ENCODE results near the gene WIPF2.

The WIPF2 gene

DNA sequence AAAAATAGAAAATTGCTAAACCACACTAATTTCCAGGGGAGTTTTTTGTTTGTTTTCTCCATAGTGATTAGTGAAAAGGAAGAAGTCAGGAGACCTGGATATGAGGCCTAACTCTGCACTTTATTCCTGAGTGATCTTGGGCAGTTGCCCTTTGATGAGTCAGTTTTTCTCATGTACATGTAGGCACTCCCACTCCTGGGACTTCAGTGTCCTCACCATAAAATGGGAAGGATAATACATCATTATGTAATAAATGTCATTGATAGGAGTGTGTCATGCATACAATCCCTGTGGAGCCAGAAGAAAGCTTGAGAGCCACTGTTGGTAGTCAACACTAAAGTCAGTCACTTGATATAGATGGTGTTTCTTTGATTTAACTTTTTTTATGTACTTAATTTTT, 32.5 kb downstream of the WIPF2 start:
- Mint-ChIP-seq H3K9me3 (no peaks in the 10 kb centered on the region), H3K4me3 (no peak overlapping the region), H3K27ac (no peak overlapping the region), H3K4me1 (ENCODE audit: low read depth) (peaks cover 21% of the 10 kb centered on the region), H3K36me3 (ENCODE audit: low read depth) (peaks cover 22% of the 10 kb centered on the region), H3K27me3 (no peaks in the 10 kb centered on the region)
- intact Hi-C loops (cut with micrococcal nuclease), result no loop called here

DNA sequence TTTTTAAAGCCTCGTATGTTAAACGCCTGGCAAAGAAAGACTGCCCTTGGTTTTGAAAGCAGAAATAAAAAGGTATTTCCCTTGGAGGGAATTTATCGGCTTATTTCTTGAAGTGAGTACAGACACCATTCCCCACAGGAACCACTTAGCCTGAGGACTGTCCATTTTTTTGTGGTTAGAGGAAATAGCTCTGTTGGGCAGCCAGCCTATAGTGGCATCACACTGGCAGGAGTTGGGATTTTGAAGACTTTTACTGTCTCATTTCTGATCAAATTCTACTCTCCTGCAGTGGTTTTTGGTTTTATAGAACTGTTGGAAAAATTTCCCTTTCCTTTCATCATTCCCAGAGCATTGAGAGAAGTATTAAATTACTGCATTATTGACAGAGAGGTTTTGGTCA, 34.5 kb downstream of the WIPF2 start:
- Mint-ChIP-seq H3K4me1 (ENCODE audit: low read depth) (peaks cover 12% of the 10 kb centered on the region), H3K27ac (no peak overlapping the region), H3K9me3 (no peaks in the 10 kb centered on the region), H3K4me3 (no peak overlapping the region), H3K36me3 (ENCODE audit: low read depth) (peaks cover 38% of the 10 kb centered on the region), H3K27me3 (no peaks in the 10 kb centered on the region)
- intact Hi-C loops (cut with micrococcal nuclease), result no loop called here

DNA sequence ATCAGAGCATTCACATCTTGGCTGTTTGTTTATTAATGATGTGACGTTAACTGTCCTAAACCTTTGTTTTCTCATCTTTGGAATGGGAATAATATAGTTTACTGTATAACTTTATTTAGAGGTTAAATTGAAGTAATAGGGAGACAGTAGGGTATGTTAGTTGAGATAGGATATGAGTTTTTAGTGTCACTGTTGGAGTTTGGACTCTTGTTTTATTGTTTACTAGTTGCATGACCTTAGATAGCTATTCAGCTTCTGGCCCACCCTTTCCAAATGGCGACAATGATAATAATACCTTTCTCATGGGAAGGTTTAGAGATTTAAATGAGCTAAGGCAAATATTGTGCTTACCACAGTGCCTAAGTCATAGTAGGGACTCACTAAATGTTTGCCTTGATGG, 40.4 kb downstream of the WIPF2 start:
- H3K27ac Mint-ChIP-seq, result no peak overlapping the region

DNA sequence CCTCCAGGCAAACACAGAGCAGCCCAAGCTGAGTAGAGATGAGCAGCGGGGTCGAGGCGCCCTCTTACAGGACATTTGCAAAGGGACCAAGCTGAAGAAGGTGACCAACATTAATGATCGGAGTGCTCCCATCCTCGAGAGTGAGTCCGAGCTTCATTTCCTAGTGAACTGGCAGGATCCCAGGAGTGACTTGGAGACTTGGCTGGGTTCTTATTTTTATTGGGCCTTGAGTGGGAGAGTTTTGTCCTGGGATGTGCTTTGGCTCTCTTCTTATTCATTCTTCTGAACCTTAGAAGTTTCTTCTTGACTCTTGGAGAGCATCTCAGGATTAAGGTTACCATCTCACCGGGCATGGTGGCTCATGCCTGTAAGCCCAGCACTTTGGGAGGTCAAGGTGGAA, 41.4 kb downstream of the WIPF2 start:
- Mint-ChIP-seq H3K9me3 (no peaks in the 10 kb centered on the region), H3K36me3 (ENCODE audit: low read depth) (peaks cover 76% of the 10 kb centered on the region), H3K4me3 (no peak overlapping the region), H3K27ac (no peak overlapping the region), H3K27me3 (no peaks in the 10 kb centered on the region), H3K4me1 (ENCODE audit: low read depth) (peaks cover 5% of the 10 kb centered on the region)
- intact Hi-C loops (cut with micrococcal nuclease), result no loop called here

More for the DNA sequence above, 40.4 kb downstream of the WIPF2 start:
- Mint-ChIP-seq H3K27me3 (no peaks in the 10 kb centered on the region), H3K9me3 (no peaks in the 10 kb centered on the region), H3K36me3 (ENCODE audit: low read depth) (peaks cover 80% of the 10 kb centered on the region), H3K4me3 (no peak overlapping the region), H3K4me1 (ENCODE audit: low read depth) (no peaks in the 10 kb centered on the region)
- intact Hi-C loops (cut with micrococcal nuclease), result no loop called here

DNA sequence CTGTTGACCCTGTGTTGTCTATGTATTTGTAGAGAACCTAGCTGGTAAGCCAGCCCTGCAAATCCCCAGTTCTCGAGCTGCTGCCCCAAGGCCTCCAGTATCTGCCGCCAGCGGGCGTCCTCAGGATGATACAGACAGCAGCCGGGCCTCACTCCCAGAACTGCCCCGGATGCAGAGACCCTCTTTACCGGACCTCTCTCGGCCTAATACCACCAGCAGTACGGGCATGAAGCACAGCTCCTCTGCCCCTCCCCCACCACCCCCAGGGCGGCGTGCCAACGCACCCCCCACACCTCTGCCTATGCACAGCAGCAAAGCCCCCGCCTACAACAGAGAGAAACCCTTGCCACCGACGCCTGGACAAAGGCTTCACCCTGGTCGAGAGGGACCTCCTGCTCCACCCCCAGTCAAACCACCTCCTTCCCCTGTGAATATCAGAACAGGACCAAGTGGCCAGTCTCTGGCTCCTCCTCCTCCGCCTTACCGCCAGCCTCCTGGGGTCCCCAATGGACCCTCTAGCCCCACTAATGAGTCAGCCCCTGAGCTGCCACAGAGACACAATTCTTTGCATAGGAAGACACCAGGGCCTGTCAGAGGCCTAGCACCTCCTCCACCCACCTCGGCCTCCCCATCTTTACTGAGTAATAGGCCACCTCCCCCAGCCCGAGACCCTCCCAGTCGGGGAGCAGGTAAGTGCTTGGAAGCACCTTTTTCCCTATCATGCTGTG, 45.5 kb downstream of the WIPF2 start:
- Mint-ChIP-seq H3K36me3 (ENCODE audit: low read depth) (peaks cover 48% of the 10 kb centered on the region), H3K27ac (no peak overlapping the region), H3K4me3 (no peak overlapping the region), H3K9me3 (no peaks in the 10 kb centered on the region), H3K27me3 (no peaks in the 10 kb centered on the region), H3K4me1 (ENCODE audit: low read depth) (peaks cover 5% of the 10 kb centered on the region)
- intact Hi-C loops (cut with micrococcal nuclease), result no loop called here

DNA sequence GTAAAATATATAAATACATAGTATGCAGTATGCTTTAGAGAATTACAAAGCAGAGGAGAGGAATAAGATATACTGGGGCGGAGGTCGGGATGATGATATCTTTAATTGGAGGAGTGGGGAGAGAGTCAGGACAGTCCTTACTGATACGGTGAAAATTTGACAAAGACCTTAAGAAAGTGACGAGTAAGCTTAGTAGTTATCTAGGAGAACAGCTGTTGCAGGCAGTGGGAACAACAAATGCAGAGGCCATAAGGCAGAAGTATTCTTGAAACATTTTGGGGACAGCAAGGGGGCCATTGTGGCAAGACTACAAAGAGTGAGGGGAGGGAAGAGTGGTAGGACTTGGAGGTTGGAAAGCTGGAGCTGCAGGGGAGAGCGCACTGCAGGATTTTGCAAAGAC, 46.2 kb downstream of the WIPF2 start:
- Mint-ChIP-seq H3K4me1 (ENCODE audit: low read depth) (peaks cover 5% of the 10 kb centered on the region), H3K27me3 (no peaks in the 10 kb centered on the region), H3K36me3 (ENCODE audit: low read depth) (peaks cover 50% of the 10 kb centered on the region), H3K9me3 (no peaks in the 10 kb centered on the region), H3K27ac (no peak overlapping the region), H3K4me3 (no peak overlapping the region)
- intact Hi-C loops (cut with micrococcal nuclease), result no loop called here

DNA sequence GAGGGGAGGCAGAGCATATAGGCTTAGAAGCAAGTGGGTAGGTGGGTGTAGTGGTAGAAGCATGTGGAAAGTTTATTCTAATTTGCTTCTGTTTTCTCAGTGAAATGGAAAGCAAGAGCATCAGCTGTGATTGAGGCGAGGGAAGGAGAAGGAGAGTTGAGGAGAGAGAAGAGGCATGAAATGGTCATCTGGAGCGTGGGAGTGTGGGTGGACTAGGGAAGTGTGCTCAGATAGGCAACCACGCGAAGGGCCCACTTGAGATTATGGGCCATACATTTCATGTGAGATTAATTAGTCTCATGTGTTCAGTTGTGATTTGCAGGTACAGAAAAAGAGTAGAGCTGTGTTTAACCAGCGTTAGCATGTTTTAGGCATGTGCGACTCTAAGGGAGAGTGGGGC, 47.8 kb downstream of the WIPF2 start:
- Mint-ChIP-seq H3K27ac (no peak overlapping the region), H3K4me3 (no peak overlapping the region), H3K4me1 (ENCODE audit: low read depth) (peaks cover 5% of the 10 kb centered on the region), H3K9me3 (no peaks in the 10 kb centered on the region), H3K27me3 (no peaks in the 10 kb centered on the region), H3K36me3 (ENCODE audit: low read depth) (peaks cover 50% of the 10 kb centered on the region)
- intact Hi-C loops (cut with micrococcal nuclease), result no loop called here

DNA sequence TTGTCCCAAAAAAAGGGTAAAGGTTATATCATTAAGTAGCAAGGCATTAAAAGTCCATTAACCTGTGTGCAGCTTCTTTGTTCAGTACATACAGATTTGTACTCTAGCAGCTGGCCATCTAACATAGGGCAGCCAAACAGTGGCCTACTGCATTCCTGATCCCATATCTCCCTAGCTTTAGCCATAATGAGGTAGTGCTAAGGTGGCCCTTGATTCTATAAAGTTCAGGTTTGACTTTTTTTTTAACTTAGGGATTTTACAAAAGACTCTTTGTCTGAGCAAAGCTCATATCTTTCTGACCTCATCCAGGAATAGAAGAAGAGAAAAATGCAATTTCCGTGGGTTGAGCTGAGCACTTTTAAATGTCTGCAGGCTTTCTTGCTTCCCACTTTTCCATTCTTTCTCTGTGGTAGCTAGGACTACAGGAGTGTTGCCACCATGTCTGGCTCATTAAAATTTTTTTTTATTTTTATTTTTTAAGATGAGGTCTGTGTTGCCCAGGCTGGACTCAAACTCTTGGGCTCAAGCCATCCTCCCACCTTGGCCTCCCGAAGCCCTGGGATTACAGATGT, 49.1 kb downstream of the WIPF2 start:
- H3K27ac Mint-ChIP-seq, result no peak overlapping the region
- H3K4me3 Mint-ChIP-seq, result no peak overlapping the region
- no peaks in the 10 kb centered on the region for H3K9me3 Mint-ChIP-seq
- H3K4me1 Mint-ChIP-seq (ENCODE audit: low read depth), result peaks cover 13% of the 10 kb centered on the region
- intact Hi-C loops (cut with micrococcal nuclease), result no loop called here
- peaks cover 50% of the 10 kb centered on the region for H3K36me3 Mint-ChIP-seq (ENCODE audit: low read depth)
- no peaks in the 10 kb centered on the region for H3K27me3 Mint-ChIP-seq

DNA sequence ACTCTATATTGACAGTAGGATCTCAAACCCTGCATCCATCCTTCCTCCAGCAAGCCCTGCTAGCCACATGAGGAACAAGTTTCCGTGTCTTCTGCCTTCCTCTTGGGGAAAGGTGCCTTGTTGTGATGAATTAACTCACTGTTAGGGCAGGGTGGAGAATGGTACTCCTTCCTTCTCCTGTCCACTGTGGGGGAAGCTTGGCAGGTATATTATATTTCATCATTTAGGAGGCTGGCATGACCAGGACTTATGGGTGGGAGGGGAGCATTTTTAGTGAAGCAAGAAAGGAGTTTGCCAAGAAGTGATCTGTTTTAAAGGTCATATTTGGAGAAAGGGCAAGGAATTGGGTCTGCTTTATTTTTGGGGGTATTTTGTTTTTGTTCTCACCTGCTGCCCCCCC, 59.3 kb downstream of the WIPF2 start:
- H3K9me3 Mint-ChIP-seq, result no peaks in the 10 kb centered on the region
- no peak overlapping the region for H3K4me3 Mint-ChIP-seq
- H3K4me1 Mint-ChIP-seq (ENCODE audit: low read depth), result peaks cover 18% of the 10 kb centered on the region
- intact Hi-C loops (cut with micrococcal nuclease), result no loop called here
- H3K36me3 Mint-ChIP-seq (ENCODE audit: low read depth), result peaks cover 87% of the 10 kb centered on the region
- H3K27me3 Mint-ChIP-seq, result no peaks in the 10 kb centered on the region
- no peak overlapping the region for H3K27ac Mint-ChIP-seq

DNA sequence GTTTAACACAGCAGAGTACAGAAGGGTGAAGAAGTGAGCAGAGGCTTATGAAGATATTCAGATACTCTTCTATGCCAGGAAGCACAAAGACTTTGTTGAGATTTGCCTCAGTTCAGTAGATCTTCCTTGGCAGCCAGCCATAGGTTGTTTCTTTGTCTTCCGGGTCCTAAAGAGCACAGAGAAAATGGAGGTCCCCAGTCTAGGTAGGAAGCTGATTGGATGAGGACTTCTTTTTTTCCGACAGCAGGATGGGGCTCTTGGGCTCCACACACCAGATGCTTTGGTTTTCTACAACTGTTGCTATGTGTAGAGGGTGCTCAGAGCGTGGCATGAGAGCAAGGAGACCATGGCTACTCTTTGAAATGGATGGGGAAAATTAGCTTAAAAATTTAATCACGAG, 60.3 kb downstream of the WIPF2 start:
- no peaks in the 10 kb centered on the region for H3K9me3 Mint-ChIP-seq
- intact Hi-C loops (cut with micrococcal nuclease), result no loop called here
- peaks cover 87% of the 10 kb centered on the region for H3K36me3 Mint-ChIP-seq (ENCODE audit: low read depth)
- H3K4me3 Mint-ChIP-seq, result no peak overlapping the region
- no peak overlapping the region for H3K27ac Mint-ChIP-seq
- H3K27me3 Mint-ChIP-seq, result no peaks in the 10 kb centered on the region
- H3K4me1 Mint-ChIP-seq (ENCODE audit: low read depth), result peaks cover 10% of the 10 kb centered on the region

DNA sequence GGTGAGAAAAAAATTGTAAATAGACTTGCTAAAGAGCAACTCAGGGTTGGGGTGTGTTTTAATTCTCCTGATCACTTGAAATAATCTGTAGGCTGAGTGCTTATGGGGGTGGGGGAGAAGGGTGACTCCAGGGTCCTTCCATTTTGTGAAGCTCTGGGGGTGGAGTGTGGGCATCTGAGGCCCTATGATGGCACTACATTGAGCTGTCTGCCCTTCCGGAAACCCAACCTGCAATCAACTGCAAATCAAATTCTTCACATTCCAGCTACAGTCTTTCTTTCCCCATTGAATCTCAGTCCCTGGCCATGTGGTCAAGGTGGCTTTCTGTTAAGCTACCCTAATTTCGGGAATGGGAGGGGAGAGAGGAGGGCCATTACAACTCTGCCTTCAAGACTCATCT, 62.6 kb downstream of the WIPF2 start:
- intact Hi-C loops (cut with micrococcal nuclease), result no loop called here
- Mint-ChIP-seq H3K27ac (no peak overlapping the region), H3K4me1 (ENCODE audit: low read depth) (no peaks in the 10 kb centered on the region), H3K4me3 (no peak overlapping the region), H3K9me3 (no peaks in the 10 kb centered on the region), H3K27me3 (no peaks in the 10 kb centered on the region), H3K36me3 (ENCODE audit: low read depth) (peaks cover 77% of the 10 kb centered on the region)

DNA sequence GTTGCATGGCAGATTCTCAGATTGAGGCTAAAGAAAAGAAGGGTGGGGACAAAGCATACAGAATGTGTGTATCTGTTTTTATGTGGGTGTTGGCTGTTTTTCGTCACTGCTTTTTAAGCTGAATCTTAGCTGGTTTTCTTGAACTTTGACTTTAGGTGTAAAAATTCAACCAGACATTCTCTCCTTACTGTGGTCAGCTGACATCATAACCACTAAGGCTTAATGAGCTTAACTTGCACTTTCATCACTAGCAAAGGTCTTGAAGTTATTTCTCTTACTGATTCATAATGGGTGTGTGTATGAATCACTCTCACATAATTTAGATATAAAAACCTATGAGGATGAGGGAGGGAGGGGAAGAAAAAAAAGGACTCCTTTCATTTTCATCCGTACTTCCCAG, 64.6 kb downstream of the WIPF2 start:
- peaks cover 63% of the 10 kb centered on the region for H3K36me3 Mint-ChIP-seq (ENCODE audit: low read depth)
- no peaks in the 10 kb centered on the region for H3K9me3 Mint-ChIP-seq
- H3K27ac Mint-ChIP-seq, result no peak overlapping the region
- peaks cover 9% of the 10 kb centered on the region for H3K4me1 Mint-ChIP-seq (ENCODE audit: low read depth)
- intact Hi-C loops (cut with micrococcal nuclease), result no loop called here
- H3K27me3 Mint-ChIP-seq, result no peaks in the 10 kb centered on the region
- H3K4me3 Mint-ChIP-seq, result no peak overlapping the region

DNA sequence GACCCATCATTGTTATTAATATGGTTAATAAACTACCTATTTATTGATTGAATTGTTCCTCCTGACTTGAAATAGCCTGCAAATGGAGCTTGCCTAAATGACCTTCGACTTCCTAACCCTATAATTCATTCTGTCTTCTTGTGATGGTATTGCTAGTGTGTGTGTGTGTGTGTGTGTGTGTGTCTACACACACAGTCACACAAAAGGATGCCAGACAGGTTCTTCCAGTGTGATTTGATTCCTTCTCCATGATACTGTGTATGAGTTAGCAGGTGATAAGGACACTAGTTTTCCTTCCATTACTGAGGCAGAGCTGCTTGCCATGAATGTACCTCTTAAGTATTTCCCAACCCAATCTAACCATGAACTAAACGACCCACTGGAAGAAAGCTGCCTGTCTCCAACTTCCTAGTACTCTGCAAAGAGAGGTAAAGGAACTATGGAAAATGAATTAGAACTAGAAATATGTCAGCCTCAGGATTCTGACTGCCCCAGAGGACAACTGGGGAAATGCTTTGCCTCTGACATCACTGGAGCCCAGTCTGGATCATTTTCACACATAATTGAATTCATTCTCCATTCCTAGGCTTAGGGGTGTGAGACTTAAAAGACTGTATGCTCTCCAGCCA, 65.1 kb downstream of the WIPF2 start:
- peaks cover 9% of the 10 kb centered on the region for H3K4me1 Mint-ChIP-seq (ENCODE audit: low read depth)
- intact Hi-C loops (cut with micrococcal nuclease), result no loop called here
- no peaks in the 10 kb centered on the region for H3K27me3 Mint-ChIP-seq
- no peak overlapping the region for H3K4me3 Mint-ChIP-seq
- no peaks in the 10 kb centered on the region for H3K9me3 Mint-ChIP-seq
- no peak overlapping the region for H3K27ac Mint-ChIP-seq
- peaks cover 58% of the 10 kb centered on the region for H3K36me3 Mint-ChIP-seq (ENCODE audit: low read depth)

DNA sequence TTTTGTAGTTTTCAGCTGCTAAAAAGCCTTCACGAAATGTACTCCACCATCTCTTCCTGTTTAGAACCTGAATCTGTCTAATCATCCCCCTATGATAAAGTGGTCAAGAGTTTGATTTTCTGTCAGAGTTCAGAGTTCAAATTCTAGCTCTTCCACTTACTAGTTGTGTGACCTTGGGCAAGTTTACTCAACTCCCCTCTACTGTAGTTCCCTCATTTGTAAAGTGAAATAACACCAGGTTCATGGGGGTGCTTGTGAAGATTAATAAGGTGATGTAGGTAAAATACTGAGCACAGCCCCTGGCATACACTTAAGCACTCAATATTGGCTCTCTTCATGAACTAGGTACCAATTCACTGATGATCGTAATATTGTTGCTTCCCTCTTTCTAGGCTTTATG, 67.4 kb downstream of the WIPF2 start:
- intact Hi-C loops (cut with micrococcal nuclease), result loop anchor here (2.0 kb wide), 1 partner anchor 68 kb away; the partner anchor contains the start of gene WIPF2
- no peak overlapping the region for H3K4me3 Mint-ChIP-seq
- no peaks in the 10 kb centered on the region for H3K9me3 Mint-ChIP-seq
- peaks cover 9% of the 10 kb centered on the region for H3K4me1 Mint-ChIP-seq (ENCODE audit: low read depth)
- peaks cover 35% of the 10 kb centered on the region for H3K36me3 Mint-ChIP-seq (ENCODE audit: low read depth)
- H3K27me3 Mint-ChIP-seq, result no peaks in the 10 kb centered on the region
- H3K27ac Mint-ChIP-seq, result no peak overlapping the region
